ENCODE data around the gene TCEANC2.

DNA sequence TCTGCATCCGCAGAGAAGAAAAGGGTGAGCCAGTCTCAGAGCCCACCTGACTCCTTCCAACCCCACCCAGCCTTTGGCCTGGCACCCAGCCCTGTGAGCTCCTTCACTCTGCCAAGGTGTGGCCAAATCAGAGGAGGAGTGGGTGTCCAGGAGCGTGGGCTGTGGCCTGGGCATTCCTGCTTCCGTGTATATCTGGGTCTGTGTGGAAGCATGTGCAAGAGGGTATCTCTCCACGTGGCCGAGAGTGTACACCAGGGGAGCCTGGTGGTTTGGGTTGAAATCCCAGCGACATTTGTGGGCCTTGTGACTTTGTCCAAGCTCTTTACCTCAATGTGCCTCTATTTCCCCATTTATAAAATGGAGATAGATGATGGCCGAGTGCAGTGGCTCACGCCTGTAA is 69.6 kb downstream of the TCEANC2 start:
- TF ChIP-seq, protein P1, sequence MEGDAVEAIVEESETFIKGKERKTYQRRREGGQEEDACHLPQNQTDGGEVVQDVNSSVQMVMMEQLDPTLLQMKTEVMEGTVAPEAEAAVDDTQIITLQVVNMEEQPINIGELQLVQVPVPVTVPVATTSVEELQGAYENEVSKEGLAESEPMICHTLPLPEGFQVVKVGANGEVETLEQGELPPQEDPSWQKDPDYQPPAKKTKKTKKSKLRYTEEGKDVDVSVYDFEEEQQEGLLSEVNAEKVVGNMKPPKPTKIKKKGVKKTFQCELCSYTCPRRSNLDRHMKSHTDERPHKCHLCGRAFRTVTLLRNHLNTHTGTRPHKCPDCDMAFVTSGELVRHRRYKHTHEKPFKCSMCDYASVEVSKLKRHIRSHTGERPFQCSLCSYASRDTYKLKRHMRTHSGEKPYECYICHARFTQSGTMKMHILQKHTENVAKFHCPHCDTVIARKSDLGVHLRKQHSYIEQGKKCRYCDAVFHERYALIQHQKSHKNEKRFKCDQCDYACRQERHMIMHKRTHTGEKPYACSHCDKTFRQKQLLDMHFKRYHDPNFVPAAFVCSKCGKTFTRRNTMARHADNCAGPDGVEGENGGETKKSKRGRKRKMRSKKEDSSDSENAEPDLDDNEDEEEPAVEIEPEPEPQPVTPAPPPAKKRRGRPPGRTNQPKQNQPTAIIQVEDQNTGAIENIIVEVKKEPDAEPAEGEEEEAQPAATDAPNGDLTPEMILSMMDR (IDR thresholded peaks at IDR 0.05; ENCODE audit: low read depth, low read length), result no peak
- no peak for TF ChIP-seq POLR2A (IDR thresholded peaks at IDR 0.05; ENCODE audit: extremely low read depth, insufficient read length)
- TF ChIP-seq, protein P2, sequence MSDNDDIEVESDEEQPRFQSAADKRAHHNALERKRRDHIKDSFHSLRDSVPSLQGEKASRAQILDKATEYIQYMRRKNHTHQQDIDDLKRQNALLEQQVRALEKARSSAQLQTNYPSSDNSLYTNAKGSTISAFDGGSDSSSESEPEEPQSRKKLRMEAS (IDR thresholded peaks at IDR 0.05; ENCODE audit: low read depth, low read length), result no peak
- TF ChIP-seq MYC (IDR thresholded peaks at IDR 0.05; ENCODE audit: low read depth, low read length), result no peak
